HEK293 (cell line): ENCODE measurements around the gene SRC.

Experiments
- CTCF ChIA-PET: fragments of 350-600 bp; formaldehyde crosslinking; extraction: SDS; loops from one replicate; lab custom pipeline; 2021; ENCODE audit warnings: antibody characterized with exemption; lab: Yijun Ruan, JAX
- POLR2A ChIA-PET: fragments of 300-600 bp; formaldehyde crosslinking; extraction: SDS; loops from one replicate; lab custom pipeline; 2020; ENCODE audit warnings: antibody characterized with exemption, inconsistent platforms; lab: Yijun Ruan, JAX
- H3K27ac ChIP-seq: fragments of 200-500 bp; sonication (Bioruptor generic); 2 replicates; pipeline ENCODE4 v1.5.1; 2014; ENCODE audit warnings: low read depth, low read length, control low read depth, inconsistent platforms; ENCODE audit errors: extremely low read depth
- H3K36me3 ChIP-seq, 2 experiments: fragments of 200-500 bp in 1 of 2; sonication (Bioruptor generic) in 1 of 2; 1 replicate in 1 of 2; 2 replicates in 1 of 2; pipeline ENCODE4 v1.5.1; 2014 to 2017; ENCODE audit warnings: inconsistent platforms in 2 of 2, low read length in 2 of 2; ENCODE audit not compliant: control insufficient read depth in 2 of 2, insufficient read depth in 1 of 2
- H3K4me1 ChIP-seq: fragments of 200-500 bp; sonication (Bioruptor generic); 2 replicates; pipeline ENCODE4 v1.5.1; 2014; ENCODE audit warnings: mild to moderate bottlenecking, low read length, inconsistent platforms; ENCODE audit not compliant: control insufficient read depth, insufficient read depth
- H3K4me3 ChIP-seq: 2 replicates; pipeline ENCODE4 v1.5.1; 2011; ENCODE audit warnings: low read depth, mild to moderate bottlenecking, control low read depth, low read length, moderate library complexity
- H3K9me3 ChIP-seq: fragments of 200-500 bp; sonication (Bioruptor generic); 2 replicates; pipeline ENCODE4 v1.5.1; 2014; ENCODE audit warnings: low read depth, low read length, inconsistent platforms; ENCODE audit not compliant: control insufficient read depth, insufficient read depth
- KLF8 ChIP-seq: fragments of 450-650 bp; formaldehyde crosslinking; IDR thresholded peaks from 2 replicates; pipeline ENCODE4 v1.5.1; 2016; ENCODE audit warnings: missing biosample characterization, missing genetic modification characterization
- WT1 ChIP-seq: fragments of 450-650 bp; formaldehyde crosslinking; IDR thresholded peaks from 2 replicates; pipeline ENCODE4 v1.5.1; 2016; ENCODE audit warnings: missing biosample characterization, missing genetic modification characterization
- YY2 ChIP-seq: fragments of 450-650 bp; formaldehyde crosslinking; IDR thresholded peaks from 2 replicates; pipeline ENCODE4 v1.5.1; 2016; ENCODE audit warnings: missing biosample characterization, missing genetic modification characterization
- ZBTB8A ChIP-seq: fragments of 450-650 bp; formaldehyde crosslinking; IDR thresholded peaks from 2 replicates; pipeline ENCODE4 v1.5.1; 2016; ENCODE audit warnings: missing biosample characterization, missing genetic modification characterization
- ZNF146 ChIP-seq: fragments of 450-650 bp; formaldehyde crosslinking; IDR thresholded peaks from 2 replicates; pipeline ENCODE4 v1.5.1; 2016; ENCODE audit warnings: missing biosample characterization, missing genetic modification characterization
- ZNF302 ChIP-seq: fragments of 450-650 bp; formaldehyde crosslinking; IDR thresholded peaks from 2 replicates; pipeline ENCODE4 v1.5.1; 2016; ENCODE audit warnings: missing biosample characterization, missing genetic modification characterization, low read depth
- ZNF521 ChIP-seq: fragments of 450-650 bp; formaldehyde crosslinking; IDR thresholded peaks from 2 replicates; pipeline ENCODE4 v1.5.1; 2017; ENCODE audit warnings: missing biosample characterization, mild to moderate bottlenecking, missing genetic modification characterization
- ZNF596 ChIP-seq: fragments of 450-650 bp; IDR thresholded peaks from 2 replicates; pipeline ENCODE4 v1.5.0; 2018; ENCODE audit warnings: missing biosample characterization, mild to moderate bottlenecking, missing genetic modification characterization, moderate library complexity
- ZNF747 ChIP-seq: fragments of 450-650 bp; formaldehyde crosslinking; IDR thresholded peaks from 2 replicates; pipeline ENCODE4 v1.5.1; 2016; ENCODE audit warnings: missing biosample characterization, missing genetic modification characterization
- ZXDB ChIP-seq: fragments of 450-650 bp; formaldehyde crosslinking; IDR thresholded peaks from 2 replicates; pipeline ENCODE4 v1.5.1; 2016; ENCODE audit warnings: missing biosample characterization, missing genetic modification characterization
- TF ChIP-seq, protein P1 (sequence below): fragments of 450-650 bp; formaldehyde crosslinking; IDR thresholded peaks from 2 replicates; pipeline ENCODE4 v1.5.1; 2016; ENCODE audit warnings: missing biosample characterization, missing genetic modification characterization
- TF ChIP-seq, protein P2 (sequence below): fragments of 450-650 bp; formaldehyde crosslinking; IDR thresholded peaks from 2 replicates; pipeline ENCODE4 v1.5.1; 2016; ENCODE audit warnings: missing biosample characterization, missing genetic modification characterization
- TF ChIP-seq, protein P3 (sequence below): fragments of 450-650 bp; formaldehyde crosslinking; IDR thresholded peaks from 2 replicates; pipeline ENCODE4 v1.5.1; 2016; ENCODE audit warnings: missing biosample characterization, missing genetic modification characterization
- TF ChIP-seq, protein P4 (sequence below): fragments of 450-650 bp; formaldehyde crosslinking; IDR thresholded peaks from 2 replicates; pipeline ENCODE4 v1.5.1; 2016; ENCODE audit warnings: missing biosample characterization, missing genetic modification characterization
- TF ChIP-seq, protein P5 (sequence below): fragments of 450-650 bp; IDR thresholded peaks from 2 replicates; pipeline ENCODE4 v1.5.1; 2018; ENCODE audit warnings: missing biosample characterization, mild to moderate bottlenecking, missing genetic modification characterization
- TF ChIP-seq, protein P6 (sequence below): fragments of 450-650 bp; formaldehyde crosslinking; IDR thresholded peaks from 2 replicates; pipeline ENCODE4 v1.5.1; 2016; ENCODE audit warnings: missing biosample characterization, missing genetic modification characterization
- TF ChIP-seq, protein P7 (sequence below): fragments of 450-650 bp; formaldehyde crosslinking; IDR thresholded peaks from 2 replicates; pipeline ENCODE4 v1.5.1; 2016; ENCODE audit warnings: missing biosample characterization, missing genetic modification characterization

SRC gene

DNA sequence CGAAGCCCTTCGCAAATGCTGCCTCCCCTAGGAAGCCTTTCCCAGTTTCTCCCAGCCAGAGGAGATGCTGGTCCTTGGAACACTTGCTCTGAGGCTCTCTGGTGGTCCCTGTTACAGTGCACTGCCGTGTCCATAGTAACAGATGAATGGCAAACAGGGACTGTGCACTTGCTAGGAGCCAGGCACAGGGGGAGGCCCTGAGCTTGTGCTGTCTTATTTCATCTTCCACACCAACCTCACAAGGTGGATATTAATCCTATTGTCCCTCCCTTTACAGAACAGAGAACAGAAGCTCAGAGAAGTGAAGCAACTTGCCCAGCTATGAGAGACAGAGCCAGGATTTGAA, 19.0 kb downstream of the SRC start (continued):
- TF ChIP-seq, protein P1, sequence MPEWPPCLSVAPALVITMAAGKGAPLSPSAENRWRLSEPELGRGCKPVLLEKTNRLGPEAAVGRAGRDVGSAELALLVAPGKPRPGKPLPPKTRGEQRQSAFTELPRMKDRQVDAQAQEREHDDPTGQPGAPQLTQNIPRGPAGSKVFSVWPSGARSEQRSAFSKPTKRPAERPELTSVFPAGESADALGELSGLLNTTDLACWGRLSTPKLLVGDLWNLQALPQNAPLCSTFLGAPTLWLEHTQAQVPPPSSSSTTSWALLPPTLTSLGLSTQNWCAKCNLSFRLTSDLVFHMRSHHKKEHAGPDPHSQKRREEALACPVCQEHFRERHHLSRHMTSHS (tag by site-specific recombination): no peak
- no peak for TF ChIP-seq ZNF302 (tag by site-specific recombination)
- TF ChIP-seq ZNF521: no peak
- TF ChIP-seq, protein P2, sequence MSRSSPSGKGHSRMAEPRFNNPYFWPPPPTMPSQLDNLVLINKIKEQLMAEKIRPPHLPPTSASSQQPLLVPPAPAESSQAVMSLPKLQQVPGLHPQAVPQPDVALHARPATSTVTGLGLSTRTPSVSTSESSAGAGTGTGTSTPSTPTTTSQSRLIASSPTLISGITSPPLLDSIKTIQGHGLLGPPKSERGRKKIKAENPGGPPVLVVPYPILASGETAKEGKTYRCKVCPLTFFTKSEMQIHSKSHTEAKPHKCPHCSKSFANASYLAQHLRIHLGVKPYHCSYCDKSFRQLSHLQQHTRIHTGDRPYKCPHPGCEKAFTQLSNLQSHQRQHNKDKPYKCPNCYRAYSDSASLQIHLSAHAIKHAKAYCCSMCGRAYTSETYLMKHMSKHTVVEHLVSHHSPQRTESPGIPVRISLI: no peak
- no peak for TF ChIP-seq WT1
- no peak for TF ChIP-seq ZNF596 (tag by site-specific recombination)
- no peak for TF ChIP-seq ZXDB
- TF ChIP-seq, protein P3, sequence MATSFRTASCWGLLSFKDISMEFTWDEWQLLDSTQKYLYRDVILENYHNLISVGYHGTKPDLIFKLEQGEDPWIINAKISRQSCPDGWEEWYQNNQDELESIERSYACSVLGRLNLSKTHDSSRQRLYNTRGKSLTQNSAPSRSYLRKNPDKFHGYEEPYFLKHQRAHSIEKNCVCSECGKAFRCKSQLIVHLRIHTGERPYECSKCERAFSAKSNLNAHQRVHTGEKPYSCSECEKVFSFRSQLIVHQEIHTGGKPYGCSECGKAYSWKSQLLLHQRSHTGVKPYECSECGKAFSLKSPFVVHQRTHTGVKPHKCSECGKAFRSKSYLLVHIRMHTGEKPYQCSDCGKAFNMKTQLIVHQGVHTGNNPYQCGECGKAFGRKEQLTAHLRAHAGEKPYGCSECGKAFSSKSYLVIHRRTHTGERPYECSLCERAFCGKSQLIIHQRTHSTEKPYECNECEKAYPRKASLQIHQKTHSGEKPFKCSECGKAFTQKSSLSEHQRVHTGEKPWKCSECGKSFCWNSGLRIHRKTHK (tag by site-specific recombination): no peak
- TF ChIP-seq, protein P4, sequence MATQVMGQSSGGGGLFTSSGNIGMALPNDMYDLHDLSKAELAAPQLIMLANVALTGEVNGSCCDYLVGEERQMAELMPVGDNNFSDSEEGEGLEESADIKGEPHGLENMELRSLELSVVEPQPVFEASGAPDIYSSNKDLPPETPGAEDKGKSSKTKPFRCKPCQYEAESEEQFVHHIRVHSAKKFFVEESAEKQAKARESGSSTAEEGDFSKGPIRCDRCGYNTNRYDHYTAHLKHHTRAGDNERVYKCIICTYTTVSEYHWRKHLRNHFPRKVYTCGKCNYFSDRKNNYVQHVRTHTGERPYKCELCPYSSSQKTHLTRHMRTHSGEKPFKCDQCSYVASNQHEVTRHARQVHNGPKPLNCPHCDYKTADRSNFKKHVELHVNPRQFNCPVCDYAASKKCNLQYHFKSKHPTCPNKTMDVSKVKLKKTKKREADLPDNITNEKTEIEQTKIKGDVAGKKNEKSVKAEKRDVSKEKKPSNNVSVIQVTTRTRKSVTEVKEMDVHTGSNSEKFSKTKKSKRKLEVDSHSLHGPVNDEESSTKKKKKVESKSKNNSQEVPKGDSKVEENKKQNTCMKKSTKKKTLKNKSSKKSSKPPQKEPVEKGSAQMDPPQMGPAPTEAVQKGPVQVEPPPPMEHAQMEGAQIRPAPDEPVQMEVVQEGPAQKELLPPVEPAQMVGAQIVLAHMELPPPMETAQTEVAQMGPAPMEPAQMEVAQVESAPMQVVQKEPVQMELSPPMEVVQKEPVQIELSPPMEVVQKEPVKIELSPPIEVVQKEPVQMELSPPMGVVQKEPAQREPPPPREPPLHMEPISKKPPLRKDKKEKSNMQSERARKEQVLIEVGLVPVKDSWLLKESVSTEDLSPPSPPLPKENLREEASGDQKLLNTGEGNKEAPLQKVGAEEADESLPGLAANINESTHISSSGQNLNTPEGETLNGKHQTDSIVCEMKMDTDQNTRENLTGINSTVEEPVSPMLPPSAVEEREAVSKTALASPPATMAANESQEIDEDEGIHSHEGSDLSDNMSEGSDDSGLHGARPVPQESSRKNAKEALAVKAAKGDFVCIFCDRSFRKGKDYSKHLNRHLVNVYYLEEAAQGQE (tag by site-specific recombination): no peak
- TF ChIP-seq ZBTB8A (tag by site-specific recombination): no peak

DNA sequence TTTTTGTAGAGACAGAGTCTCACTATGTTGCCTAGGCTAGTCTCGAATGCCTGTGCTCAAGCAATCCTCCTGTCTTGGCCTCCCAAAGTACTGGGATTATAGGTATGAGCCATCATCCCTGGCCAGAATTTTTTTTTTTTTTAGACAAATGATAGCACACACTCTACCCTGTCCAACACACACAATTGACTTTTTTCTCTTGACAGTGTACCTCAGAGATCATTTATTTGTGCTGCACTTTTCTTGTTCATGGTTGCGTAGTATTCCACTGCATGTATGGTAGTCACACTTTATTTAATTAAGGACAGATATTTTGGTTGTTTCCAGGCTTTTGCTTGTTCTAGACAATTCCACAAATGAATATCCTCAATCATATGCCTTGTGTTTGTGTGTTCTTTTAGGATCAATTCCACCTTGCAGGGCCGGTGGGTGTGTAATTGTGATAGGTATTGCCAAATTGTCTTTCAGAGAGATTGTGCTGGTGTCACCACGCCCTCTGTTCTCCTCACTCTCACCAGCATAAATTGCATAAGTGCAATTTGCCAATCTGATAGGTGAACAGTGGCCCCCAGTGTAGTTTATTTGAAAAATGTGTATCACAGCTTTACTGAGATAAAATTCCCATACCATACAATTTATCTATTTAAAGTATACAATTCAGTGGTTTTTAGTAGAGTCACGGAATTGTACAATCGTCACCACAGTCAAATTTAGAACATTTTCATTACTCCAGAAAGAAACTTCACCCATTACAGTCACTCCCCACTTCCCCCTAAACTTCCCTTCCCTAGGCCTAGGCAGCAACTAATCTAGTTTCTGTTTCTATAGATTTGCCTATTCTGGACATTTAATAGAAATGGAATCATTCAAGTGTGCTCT, 20.1 kb downstream of the SRC start:
- Histone ChIP-seq H3K9me3 (no peaks in the 10 kb centered on the region), H3K36me3 (peaks cover 10 to 33% of the 10 kb centered on the region in 2 experiments; a peak in 2 of 3 replicates), H3K27ac (no peak overlapping the region), H3K4me3 (no peak overlapping the region), H3K4me1 (no peaks in the 10 kb centered on the region)
- TF ChIP-seq, protein P5, sequence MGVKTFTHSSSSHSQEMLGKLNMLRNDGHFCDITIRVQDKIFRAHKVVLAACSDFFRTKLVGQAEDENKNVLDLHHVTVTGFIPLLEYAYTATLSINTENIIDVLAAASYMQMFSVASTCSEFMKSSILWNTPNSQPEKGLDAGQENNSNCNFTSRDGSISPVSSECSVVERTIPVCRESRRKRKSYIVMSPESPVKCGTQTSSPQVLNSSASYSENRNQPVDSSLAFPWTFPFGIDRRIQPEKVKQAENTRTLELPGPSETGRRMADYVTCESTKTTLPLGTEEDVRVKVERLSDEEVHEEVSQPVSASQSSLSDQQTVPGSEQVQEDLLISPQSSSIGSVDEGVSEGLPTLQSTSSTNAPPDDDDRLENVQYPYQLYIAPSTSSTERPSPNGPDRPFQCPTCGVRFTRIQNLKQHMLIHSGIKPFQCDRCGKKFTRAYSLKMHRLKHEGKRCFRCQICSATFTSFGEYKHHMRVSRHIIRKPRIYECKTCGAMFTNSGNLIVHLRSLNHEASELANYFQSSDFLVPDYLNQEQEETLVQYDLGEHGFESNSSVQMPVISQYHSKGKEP (tag by site-specific recombination): no peak
- TF ChIP-seq, protein P6, sequence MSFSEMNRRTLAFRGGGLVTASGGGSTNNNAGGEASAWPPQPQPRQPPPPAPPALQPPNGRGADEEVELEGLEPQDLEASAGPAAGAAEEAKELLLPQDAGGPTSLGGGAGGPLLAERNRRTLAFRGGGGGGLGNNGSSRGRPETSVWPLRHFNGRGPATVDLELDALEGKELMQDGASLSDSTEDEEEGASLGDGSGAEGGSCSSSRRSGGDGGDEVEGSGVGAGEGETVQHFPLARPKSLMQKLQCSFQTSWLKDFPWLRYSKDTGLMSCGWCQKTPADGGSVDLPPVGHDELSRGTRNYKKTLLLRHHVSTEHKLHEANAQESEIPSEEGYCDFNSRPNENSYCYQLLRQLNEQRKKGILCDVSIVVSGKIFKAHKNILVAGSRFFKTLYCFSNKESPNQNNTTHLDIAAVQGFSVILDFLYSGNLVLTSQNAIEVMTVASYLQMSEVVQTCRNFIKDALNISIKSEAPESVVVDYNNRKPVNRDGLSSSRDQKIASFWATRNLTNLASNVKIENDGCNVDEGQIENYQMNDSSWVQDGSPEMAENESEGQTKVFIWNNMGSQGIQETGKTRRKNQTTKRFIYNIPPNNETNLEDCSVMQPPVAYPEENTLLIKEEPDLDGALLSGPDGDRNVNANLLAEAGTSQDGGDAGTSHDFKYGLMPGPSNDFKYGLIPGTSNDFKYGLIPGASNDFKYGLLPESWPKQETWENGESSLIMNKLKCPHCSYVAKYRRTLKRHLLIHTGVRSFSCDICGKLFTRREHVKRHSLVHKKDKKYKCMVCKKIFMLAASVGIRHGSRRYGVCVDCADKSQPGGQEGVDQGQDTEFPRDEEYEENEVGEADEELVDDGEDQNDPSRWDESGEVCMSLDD (tag by site-specific recombination): no peak
- TF ChIP-seq YY2 (tag by site-specific recombination): no peak
- TF ChIP-seq ZNF146 (tag by site-specific recombination): peak; percentile 100
- no peak for TF ChIP-seq KLF8 (tag by site-specific recombination)
- TF ChIP-seq ZNF747 (tag by site-specific recombination): no peak
- TF ChIP-seq, protein P7, sequence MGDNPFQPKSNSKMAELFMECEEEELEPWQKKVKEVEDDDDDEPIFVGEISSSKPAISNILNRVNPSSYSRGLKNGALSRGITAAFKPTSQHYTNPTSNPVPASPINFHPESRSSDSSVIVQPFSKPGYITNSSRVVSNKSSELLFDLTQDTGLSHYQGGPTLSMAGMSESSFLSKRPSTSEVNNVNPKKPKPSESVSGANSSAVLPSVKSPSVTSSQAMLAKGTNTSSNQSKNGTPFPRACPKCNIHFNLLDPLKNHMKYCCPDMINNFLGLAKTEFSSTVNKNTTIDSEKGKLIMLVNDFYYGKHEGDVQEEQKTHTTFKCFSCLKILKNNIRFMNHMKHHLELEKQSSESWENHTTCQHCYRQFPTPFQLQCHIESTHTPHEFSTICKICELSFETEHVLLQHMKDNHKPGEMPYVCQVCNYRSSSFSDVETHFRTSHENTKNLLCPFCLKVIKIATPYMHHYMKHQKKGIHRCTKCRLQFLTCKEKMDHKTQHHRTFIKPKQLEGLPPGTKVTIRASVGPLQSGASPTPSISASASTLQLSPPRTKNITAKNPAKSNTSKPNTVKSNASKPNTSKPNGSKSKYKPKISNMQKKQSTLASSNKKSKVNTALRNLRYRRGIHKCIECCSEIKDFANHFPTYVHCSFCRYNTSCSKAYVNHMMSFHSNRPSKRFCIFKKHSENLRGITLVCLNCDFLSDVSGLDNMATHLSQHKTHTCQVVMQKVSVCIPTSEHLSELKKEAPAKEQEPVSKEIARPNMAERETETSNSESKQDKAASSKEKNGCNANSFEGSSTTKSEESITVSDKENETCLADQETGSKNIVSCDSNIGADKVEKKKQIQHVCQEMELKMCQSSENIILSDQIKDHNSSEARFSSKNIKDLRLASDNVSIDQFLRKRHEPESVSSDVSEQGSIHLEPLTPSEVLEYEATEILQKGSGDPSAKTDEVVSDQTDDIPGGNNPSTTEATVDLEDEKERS (tag by site-specific recombination): 0 out of 2 replicates have a peak, but pooled peaks have one; percentile 68
- ChIA-PET POLR2A (no interaction called here), CTCF (interaction anchor here (0.6 to 0.7 kb wide), 2 partner anchors 85 to 1282 kb away, joined by 3 read pairs; no protein-coding TSS in a partner anchor)
